SK-N-SH (cell line): ENCODE data around the gene RET. TPM values are rescaled to one million over a fixed set of nuclear protein-coding genes. Genes with fewer than 3 reads are reported as not detected.

ENCODE experiments used
- CTCF ChIA-PET: fragments of 300-600, 350-600 bp; formaldehyde crosslinking; extraction: SDS; loops from one replicate; lab custom pipeline; 2021; lab: Yijun Ruan, JAX
- POLR2A ChIA-PET: fragments of 350-600 bp; sonication (Branson Sonifier 250); formaldehyde crosslinking; extraction: SDS; loops from one replicate; lab custom pipeline; 2020; ENCODE audit warnings: antibody characterized with exemption, inconsistent platforms; lab: Yijun Ruan, JAX
- DNase-seq: peaks from one replicate; pipeline ENCODE4 v3.0.0; 2012
- H2AFZ ChIP-seq: fragments of 200-600 bp; sonication (generic); 2 replicates; pipeline ENCODE4 v1.8.1; 2016; ENCODE audit warnings: antibody characterized with exemption, mild to moderate bottlenecking, low read depth
- H3F3A ChIP-seq: fragments of 200-600 bp; sonication (generic); replicated peaks from 2 replicates; pipeline ENCODE3; 2016; ENCODE audit warnings: antibody characterized with exemption, mild to moderate bottlenecking; ENCODE audit not compliant: insufficient read depth
- H3K27ac ChIP-seq, 2 experiments: fragments of 200-500 bp in 1 of 2; fragments of 200-600 bp in 1 of 2; sonication (Bioruptor generic) in 1 of 2; sonication (generic), shearing (Covaris generic) in 1 of 2; 2 replicates each; pipeline versions ENCODE4 v1.5.1 to v1.6.1; 2014 to 2016; ENCODE audit warnings: low read depth in 2 of 2, inconsistent platforms in 1 of 2, low read length in 1 of 2, mild to moderate bottlenecking in 1 of 2, mixed read lengths in 1 of 2
- H3K27me3 ChIP-seq: fragments of 200-600 bp; sonication (generic), shearing (Covaris generic); 2 replicates; pipeline ENCODE4 v1.6.1; 2016; ENCODE audit warnings: mixed run types; ENCODE audit not compliant: insufficient read depth
- H3K36me3 ChIP-seq, 2 experiments: fragments of 200-500 bp in 1 of 2; fragments of 200-600 bp in 1 of 2; sonication (Bioruptor generic) in 1 of 2; sonication (generic) in 1 of 2; replicated peaks in 1 of 2; 2 replicates each; pipeline versions ENCODE3 to v1.5.1; 2014 to 2016; ENCODE audit warnings: low read length in 1 of 2, mild to moderate bottlenecking in 1 of 2; ENCODE audit not compliant: insufficient read depth in 2 of 2, control insufficient read depth in 1 of 2
- H3K4me1 ChIP-seq, 2 experiments: fragments of 200-500 bp in 1 of 2; fragments of 200-600 bp in 1 of 2; sonication (Bioruptor generic) in 1 of 2; sonication (generic), shearing (Covaris generic) in 1 of 2; 2 replicates each; pipeline versions ENCODE4 v1.5.1 to v1.6.1; 2014 to 2016; ENCODE audit warnings: low read depth in 1 of 2, low read length in 1 of 2, mixed run types in 1 of 2; ENCODE audit not compliant: insufficient read depth in 2 of 2, control insufficient read depth in 1 of 2
- H3K4me2 ChIP-seq: fragments of 200-600 bp; sonication (generic), shearing (Covaris generic); 2 replicates; pipeline ENCODE4 v1.6.1; 2017; ENCODE audit warnings: mixed run types
- H3K4me3 ChIP-seq, 2 experiments: fragments of 200-500 bp in 1 of 2; fragments of 200-600 bp in 1 of 2; sonication (Bioruptor generic) in 1 of 2; sonication (generic), shearing (Covaris generic) in 1 of 2; 2 replicates each; pipeline versions ENCODE4 v1.5.1 to v1.8.1; 2014 to 2016; ENCODE audit warnings: low read depth in 2 of 2, inconsistent platforms in 1 of 2, low read length in 1 of 2, mild to moderate bottlenecking in 1 of 2, mixed read lengths in 1 of 2, moderate library complexity in 1 of 2
- H3K79me2 ChIP-seq: fragments of 200-600 bp; sonication (generic); 2 replicates; pipeline ENCODE4 v1.8.1; 2017; ENCODE audit warnings: mild to moderate bottlenecking; ENCODE audit not compliant: insufficient read depth
- H3K9ac ChIP-seq: fragments of 200-600 bp; sonication (generic); 2 replicates; pipeline ENCODE4 v1.6.1; 2017; ENCODE audit warnings: mixed run types
- H3K9me2 ChIP-seq: fragments of 200-600 bp; sonication (generic); 2 replicates; pipeline ENCODE4 v1.6.1; 2017; ENCODE audit warnings: mixed run types
- H3K9me3 ChIP-seq: fragments of 200-600 bp; sonication (generic); 2 replicates; pipeline ENCODE4 v1.6.1; 2017; ENCODE audit warnings: mixed run types, mild to moderate bottlenecking, moderate library complexity
- H4K20me1 ChIP-seq: fragments of 200-600 bp; sonication (generic); 2 replicates; pipeline ENCODE4 v1.6.1; 2017; ENCODE audit warnings: mild to moderate bottlenecking, mixed run types; ENCODE audit not compliant: insufficient read depth
- FOXM1 ChIP-seq: IDR thresholded peaks from 2 replicates; pipeline ENCODE4 v1.4.0; 2012; ENCODE audit warnings: low read depth, mild to moderate bottlenecking
- GATA2 ChIP-seq: sonication (generic); formaldehyde crosslinking; IDR thresholded peaks from 2 replicates; pipeline ENCODE4 v1.5.0; 2020; ENCODE audit warnings: mild to moderate bottlenecking, missing genetic modification reagents
- MEF2A ChIP-seq: IDR thresholded peaks from 2 replicates; pipeline ENCODE4 v1.4.0; 2012; ENCODE audit warnings: low read depth, borderline replicate concordance
- MXI1 ChIP-seq: IDR thresholded peaks from 2 replicates; pipeline ENCODE4 v1.6.1; 2012; ENCODE audit warnings: mild to moderate bottlenecking, low read depth, low read length, improper control_type of control experiment
- POLR2AphosphoS5 ChIP-seq: IDR thresholded peaks from 2 replicates; pipeline ENCODE4 v1.6.1; 2012; ENCODE audit warnings: low read depth, low read length
- RCOR1 ChIP-seq: fragments of 150-350 bp; IDR thresholded peaks from 2 replicates; pipeline ENCODE4 v1.6.1; 2017; ENCODE audit warnings: antibody characterized with exemption, low read length
- RFX5 ChIP-seq: IDR thresholded peaks from 2 replicates; pipeline ENCODE4 v1.6.1; 2012; ENCODE audit warnings: mild to moderate bottlenecking, improper control_type of control experiment, low read length
- SIN3A ChIP-seq: IDR thresholded peaks from 2 replicates; pipeline ENCODE4 v1.6.1; 2012; ENCODE audit warnings: low read depth, mild to moderate bottlenecking, low read length, moderate library complexity, borderline replicate concordance
- TCF12 ChIP-seq: IDR thresholded peaks from 2 replicates; pipeline ENCODE4 v1.4.0; 2012
- TEAD4 ChIP-seq: IDR thresholded peaks from 2 replicates; pipeline ENCODE4 v1.4.0; 2012; ENCODE audit warnings: mild to moderate bottlenecking, borderline replicate concordance; ENCODE audit not compliant: insufficient read depth
- YY1 ChIP-seq: IDR thresholded peaks from 2 replicates; pipeline ENCODE4 v1.4.0; 2012; ENCODE audit warnings: low read depth, mild to moderate bottlenecking
- WGBS: methylation state at CpG from one replicate; pipeline ENCODE4 v1.1.6; 2017; ENCODE audit warnings: low lambda C conversion rate; 5-methylcytosine and 5-hydroxymethylcytosine counted together
- polyA plus RNA-seq, 3 experiments: library from polyadenylated mRNA; depleted of rRNA; stranded (reverse); fragments of >200 nt; gene quantifications; 2 replicates each; pipeline ENCODE4 v1.2.3, GENCODE V29; 2012
- TF ChIP-seq, protein P1 (sequence below): fragments of 150-350 bp; IDR thresholded peaks from 2 replicates; pipeline ENCODE4 v1.6.1; 2017; ENCODE audit warnings: antibody characterized with exemption, low read length, low read depth, borderline replicate concordance
- TF ChIP-seq, protein P2 (sequence below): IDR thresholded peaks from 2 replicates; pipeline ENCODE4 v1.4.0; 2012; ENCODE audit warnings: low read depth, borderline replicate concordance
- TF ChIP-seq, protein P3 (sequence below): IDR thresholded peaks from 2 replicates; pipeline ENCODE4 v1.4.0; 2012; ENCODE audit warnings: low read depth
- TF ChIP-seq, protein P4 (sequence below): fragments of 200-600 bp; sonication (generic); IDR thresholded peaks from 2 replicates; pipeline ENCODE4 v1.6.1; 2017; ENCODE audit warnings: antibody characterized with exemption, mild to moderate bottlenecking, moderate library complexity
- TF ChIP-seq, protein P5 (sequence below): IDR thresholded peaks from 2 replicates; pipeline ENCODE4; 2012

RET gene
- polyA plus RNA-seq, 1 of the 3 experiments (the other 2 are of a cell fraction), result 3.2 TPM

DNA sequence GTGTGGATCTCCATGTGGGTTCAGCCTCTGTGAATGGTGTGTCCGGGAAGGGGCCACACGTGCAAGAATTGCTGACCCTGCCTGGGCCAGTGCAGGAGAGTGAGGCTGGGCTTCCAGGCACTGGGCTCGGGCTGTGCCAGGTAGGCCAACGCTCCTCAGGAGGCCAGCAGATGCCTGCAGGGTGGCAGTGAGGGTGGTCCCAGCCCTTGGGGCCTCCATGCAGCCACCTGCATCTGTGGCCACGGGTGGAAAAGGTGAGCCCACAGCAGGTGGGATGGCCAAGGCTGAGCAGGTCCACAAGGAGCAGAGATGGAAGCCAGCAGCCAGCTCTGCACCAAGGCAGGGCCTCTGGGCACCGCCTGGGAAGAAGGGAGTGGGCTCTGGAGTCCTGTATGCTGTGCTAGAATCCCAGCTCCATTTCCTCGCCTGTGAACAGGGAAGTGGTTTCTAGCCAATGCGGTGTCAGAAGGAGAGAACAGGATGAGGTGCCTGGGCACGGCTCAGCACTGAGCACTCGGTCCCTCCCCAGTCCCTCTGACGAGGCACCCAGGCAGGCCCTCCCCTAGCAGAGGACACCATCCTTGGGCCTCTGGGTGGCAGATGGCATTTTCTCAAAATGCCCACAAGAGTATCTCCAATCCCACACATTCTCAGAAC is 31.1 kb upstream of the RET start:
- ChIA-PET CTCF (interaction anchor here (1.0 to 2.3 kb wide), 5 partner anchors 8 to 179 kb away, joined by 3 to 15 read pairs (median 3); no protein-coding TSS in a partner anchor), POLR2A (interaction anchor here (1.1 kb wide), 1 partner anchor 30 kb away, joined by 3 read pairs; no protein-coding TSS in a partner anchor)
- H3K27ac ChIP-seq, result peak overlapping the region in 1 of 2 experiments; percentile 47; a peak in 1 of 4 replicates
- H3K27me3 ChIP-seq, result no peaks in the 10 kb centered on the region
- no peaks in the 10 kb centered on the region for H3F3A ChIP-seq
- no peaks in the 10 kb centered on the region for H4K20me1 ChIP-seq
- no peak overlapping the region for H3K9ac ChIP-seq
- H3K9me2 ChIP-seq, result no peaks in the 10 kb centered on the region
- no peak overlapping the region for H3K4me3 ChIP-seq
- peaks cover 0 to 73% of the 10 kb centered on the region in 2 experiments; a peak in 3 of 4 replicates for H3K4me1 ChIP-seq
- DNase-seq, result peak; percentile 18
- no peaks in the 10 kb centered on the region for H3K9me3 ChIP-seq
- no peak overlapping the region for H2AFZ ChIP-seq
- H3K4me2 ChIP-seq, result no peak overlapping the region
- no peaks in the 10 kb centered on the region for H3K36me3 ChIP-seq
- TF ChIP-seq RFX5 (no peak), POLR2AphosphoS5 (no peak), MXI1 (no peak), RCOR1 (no peak), MEF2A (no peak), FOXM1 (no peak), SIN3A (no peak), YY1 (no peak), TEAD4 (no peak), GATA2 (no peak), TCF12 (no peak)
- TF ChIP-seq, protein P1, sequence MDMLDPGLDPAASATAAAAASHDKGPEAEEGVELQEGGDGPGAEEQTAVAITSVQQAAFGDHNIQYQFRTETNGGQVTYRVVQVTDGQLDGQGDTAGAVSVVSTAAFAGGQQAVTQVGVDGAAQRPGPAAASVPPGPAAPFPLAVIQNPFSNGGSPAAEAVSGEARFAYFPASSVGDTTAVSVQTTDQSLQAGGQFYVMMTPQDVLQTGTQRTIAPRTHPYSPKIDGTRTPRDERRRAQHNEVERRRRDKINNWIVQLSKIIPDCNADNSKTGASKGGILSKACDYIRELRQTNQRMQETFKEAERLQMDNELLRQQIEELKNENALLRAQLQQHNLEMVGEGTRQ, result no peak
- TF ChIP-seq, protein P2, sequence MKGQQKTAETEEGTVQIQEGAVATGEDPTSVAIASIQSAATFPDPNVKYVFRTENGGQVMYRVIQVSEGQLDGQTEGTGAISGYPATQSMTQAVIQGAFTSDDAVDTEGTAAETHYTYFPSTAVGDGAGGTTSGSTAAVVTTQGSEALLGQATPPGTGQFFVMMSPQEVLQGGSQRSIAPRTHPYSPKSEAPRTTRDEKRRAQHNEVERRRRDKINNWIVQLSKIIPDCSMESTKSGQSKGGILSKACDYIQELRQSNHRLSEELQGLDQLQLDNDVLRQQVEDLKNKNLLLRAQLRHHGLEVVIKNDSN, result no peak
- TF ChIP-seq, protein P3, sequence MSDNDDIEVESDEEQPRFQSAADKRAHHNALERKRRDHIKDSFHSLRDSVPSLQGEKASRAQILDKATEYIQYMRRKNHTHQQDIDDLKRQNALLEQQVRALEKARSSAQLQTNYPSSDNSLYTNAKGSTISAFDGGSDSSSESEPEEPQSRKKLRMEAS, result no peak
- TF ChIP-seq, protein P4, sequence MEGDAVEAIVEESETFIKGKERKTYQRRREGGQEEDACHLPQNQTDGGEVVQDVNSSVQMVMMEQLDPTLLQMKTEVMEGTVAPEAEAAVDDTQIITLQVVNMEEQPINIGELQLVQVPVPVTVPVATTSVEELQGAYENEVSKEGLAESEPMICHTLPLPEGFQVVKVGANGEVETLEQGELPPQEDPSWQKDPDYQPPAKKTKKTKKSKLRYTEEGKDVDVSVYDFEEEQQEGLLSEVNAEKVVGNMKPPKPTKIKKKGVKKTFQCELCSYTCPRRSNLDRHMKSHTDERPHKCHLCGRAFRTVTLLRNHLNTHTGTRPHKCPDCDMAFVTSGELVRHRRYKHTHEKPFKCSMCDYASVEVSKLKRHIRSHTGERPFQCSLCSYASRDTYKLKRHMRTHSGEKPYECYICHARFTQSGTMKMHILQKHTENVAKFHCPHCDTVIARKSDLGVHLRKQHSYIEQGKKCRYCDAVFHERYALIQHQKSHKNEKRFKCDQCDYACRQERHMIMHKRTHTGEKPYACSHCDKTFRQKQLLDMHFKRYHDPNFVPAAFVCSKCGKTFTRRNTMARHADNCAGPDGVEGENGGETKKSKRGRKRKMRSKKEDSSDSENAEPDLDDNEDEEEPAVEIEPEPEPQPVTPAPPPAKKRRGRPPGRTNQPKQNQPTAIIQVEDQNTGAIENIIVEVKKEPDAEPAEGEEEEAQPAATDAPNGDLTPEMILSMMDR, result no peak
- TF ChIP-seq, protein P5, sequence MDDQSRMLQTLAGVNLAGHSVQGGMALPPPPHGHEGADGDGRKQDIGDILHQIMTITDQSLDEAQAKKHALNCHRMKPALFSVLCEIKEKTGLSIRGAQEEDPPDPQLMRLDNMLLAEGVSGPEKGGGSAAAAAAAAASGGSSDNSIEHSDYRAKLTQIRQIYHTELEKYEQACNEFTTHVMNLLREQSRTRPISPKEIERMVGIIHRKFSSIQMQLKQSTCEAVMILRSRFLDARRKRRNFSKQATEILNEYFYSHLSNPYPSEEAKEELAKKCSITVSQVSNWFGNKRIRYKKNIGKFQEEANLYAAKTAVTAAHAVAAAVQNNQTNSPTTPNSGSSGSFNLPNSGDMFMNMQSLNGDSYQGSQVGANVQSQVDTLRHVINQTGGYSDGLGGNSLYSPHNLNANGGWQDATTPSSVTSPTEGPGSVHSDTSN, result no peak
- TF ChIP-seq, all 33 proteins: peak for 0
- 51% methylated on average over 4 of the region's 11 CpGs for WGBS
- H3K79me2 ChIP-seq, result no peaks in the 10 kb centered on the region
